GM10266 (cell line): ENCODE measurements around the gene SPATA3.

ENCODE experiments used
- DNase-seq: peaks from one replicate; pipeline ENCODE4 v3.0.0; 2012; ENCODE audit errors: extremely low spot score
- TF ChIP-seq, protein P1 (sequence below): IDR thresholded peaks from 2 replicates; pipeline ENCODE4 v1.5.1; 2012; ENCODE audit warnings: mild to moderate bottlenecking, low read depth; ENCODE audit not compliant: control insufficient read depth, insufficient read depth; ENCODE audit errors: missing control alignments

SPATA3 gene

DNA sequence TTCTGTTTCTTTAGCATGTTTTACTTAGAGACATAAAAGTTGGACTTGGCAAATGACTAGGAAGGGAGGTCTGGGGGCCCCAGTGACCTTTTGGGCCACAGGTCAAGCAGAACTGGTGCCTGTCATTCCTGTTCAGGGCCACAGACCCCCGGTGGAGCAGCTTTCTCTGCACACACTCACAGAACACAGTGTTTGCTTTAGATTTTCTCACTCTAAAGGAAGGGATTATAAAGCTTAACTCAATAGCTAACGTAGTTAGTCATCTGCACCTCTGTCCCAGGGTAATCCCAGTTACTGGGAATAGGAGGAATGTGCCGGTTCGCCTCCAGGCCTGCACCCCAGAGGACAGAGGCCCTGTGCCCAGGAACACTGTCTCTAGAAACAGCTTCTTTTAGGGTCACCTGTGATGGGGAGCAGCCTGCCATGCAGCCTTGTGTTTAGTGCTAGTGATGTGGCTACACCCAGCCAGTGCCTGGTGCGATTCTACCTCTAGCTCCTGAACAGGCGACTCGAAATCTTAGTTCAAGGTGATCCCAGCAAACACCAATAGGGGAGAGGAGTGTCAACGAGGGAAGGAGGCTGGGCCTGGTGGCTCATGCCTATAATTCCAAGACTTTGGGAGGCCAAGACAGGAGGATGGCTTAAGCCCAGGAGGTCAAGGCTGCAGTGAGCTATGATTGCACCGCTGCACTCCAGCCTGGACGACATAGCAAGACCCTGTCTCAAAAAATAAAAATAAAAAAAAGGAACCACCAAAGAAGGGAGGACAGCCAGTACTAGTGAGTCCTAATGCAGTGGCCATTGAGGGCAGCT is 11.6 kb downstream of the SPATA3 start:
- DNase-seq: no peak
- TF ChIP-seq, protein P1, sequence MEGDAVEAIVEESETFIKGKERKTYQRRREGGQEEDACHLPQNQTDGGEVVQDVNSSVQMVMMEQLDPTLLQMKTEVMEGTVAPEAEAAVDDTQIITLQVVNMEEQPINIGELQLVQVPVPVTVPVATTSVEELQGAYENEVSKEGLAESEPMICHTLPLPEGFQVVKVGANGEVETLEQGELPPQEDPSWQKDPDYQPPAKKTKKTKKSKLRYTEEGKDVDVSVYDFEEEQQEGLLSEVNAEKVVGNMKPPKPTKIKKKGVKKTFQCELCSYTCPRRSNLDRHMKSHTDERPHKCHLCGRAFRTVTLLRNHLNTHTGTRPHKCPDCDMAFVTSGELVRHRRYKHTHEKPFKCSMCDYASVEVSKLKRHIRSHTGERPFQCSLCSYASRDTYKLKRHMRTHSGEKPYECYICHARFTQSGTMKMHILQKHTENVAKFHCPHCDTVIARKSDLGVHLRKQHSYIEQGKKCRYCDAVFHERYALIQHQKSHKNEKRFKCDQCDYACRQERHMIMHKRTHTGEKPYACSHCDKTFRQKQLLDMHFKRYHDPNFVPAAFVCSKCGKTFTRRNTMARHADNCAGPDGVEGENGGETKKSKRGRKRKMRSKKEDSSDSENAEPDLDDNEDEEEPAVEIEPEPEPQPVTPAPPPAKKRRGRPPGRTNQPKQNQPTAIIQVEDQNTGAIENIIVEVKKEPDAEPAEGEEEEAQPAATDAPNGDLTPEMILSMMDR: no peak

DNA sequence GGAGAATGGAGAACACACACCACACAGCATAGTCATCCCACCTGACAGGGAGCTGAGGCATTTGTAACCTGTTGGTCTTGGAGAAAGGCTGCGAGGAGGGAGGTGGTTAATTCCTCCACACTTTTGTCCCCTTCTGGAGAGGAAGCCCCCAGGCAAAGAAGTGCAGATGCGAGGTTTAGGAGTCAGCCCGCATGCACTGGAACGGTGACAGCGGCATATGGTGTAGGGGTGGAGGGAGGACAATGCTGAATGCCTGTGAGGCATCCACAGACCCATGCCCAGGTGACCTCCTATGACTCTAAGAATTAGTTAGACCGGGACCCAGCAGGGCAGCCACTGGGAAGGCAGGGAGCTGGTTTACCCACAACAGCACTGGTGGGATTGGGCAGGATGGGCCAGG is 12.2 kb downstream of the SPATA3 start:
- no peak for DNase-seq
- TF ChIP-seq, protein P1: no peak

DNA sequence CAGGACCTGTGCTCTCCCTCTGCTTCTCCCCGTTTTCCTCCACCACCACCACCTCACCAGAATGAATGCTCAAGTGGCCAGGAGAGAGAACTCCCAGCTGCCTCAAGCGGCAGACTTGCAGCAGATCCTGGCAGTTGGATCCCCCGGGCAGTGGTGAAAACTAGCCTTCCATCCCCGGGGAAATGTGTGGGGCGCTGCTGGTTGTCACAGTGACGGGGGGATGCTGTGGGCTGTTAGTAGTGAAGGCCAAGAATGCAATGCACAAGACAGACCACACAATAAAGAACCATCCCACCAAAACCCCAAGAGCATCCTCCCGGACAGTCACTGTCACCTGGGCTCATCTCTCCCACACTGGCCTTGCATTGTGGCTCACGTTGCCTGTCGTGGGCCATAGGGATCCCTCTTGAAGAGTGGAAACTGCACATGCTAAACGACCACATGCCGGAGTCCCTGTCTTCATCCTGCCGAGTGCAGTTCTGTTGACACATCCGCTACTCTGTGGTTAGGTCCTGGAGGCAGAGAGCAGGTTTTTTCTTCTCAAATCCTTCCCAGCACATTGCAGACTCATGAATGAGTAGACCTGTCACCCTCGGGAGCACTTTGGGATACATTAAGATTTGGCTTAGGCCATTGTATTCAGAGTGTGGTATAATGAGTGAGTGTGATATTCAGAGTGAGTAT is 13.5 kb downstream of the SPATA3 start:
- no peak for DNase-seq
- TF ChIP-seq, protein P1: no peak

DNA sequence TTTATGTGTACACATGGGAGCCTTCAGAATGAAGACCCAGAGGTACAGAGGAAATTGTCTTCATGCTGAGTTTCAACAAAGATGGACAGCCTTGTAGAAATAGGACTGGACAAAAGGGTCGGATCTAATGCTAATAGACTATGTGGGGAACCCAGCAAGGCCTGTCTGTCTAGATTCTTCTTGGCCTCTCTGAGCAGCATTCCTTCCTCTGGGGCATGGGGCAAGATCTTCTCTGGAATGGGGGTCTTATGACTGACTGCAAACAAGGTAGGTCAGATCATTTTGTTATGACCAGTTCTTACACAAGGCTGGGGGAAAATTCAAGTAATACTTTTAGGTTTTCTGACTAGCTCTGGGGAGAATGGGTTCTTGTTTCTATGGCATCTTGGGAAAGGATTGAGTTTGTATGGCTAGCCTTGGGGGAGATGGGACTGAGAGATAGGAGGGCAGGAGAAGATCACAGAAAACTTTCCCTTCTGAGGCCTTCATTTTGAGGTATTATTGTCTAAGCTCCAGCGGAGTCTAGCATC is 14.3 kb downstream of the SPATA3 start:
- no peak for DNase-seq
- TF ChIP-seq, protein P1: no peak

DNA sequence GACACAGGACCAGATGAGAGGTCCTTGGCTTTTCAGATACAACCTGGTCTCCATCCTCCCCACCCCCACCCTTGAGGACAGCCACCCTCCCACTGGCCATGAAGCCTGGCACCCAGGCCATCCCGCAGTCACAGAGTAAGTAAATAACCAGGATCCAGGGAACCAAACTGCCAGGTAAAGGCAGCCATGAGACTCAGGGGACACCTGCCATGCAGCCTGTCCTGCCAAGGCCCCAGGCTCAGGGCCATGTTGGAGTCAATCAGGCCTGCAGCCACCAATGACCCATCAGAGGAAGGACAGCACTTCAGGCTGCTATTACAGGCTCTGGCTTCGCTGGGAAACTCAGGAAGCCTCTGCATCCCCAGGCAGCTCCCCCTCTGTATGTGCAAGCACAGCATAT is 15.6 kb downstream of the SPATA3 start:
- TF ChIP-seq, protein P1: no peak
- DNase-seq: no peak

DNA sequence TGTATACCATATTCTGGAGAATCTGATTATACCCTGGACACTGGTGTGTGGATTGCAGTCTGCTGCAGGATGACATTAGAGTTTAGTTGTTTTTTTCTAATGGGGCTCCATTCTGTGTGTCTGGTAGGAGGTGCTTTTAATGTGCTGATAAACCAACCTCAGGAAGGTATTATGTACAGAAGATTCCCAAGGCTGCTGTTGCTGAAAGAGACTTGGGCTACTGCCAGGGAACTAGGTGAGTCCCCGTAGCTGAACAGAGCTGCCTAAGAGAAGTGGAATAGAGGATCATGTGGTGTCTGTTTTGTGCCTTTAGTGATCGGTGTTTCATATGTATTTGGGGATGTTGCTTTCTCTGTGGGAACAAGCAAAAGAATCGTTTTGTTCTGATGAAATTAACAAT is 16.5 kb downstream of the SPATA3 start:
- DNase-seq: no peak
- TF ChIP-seq, protein P1: no peak

DNA sequence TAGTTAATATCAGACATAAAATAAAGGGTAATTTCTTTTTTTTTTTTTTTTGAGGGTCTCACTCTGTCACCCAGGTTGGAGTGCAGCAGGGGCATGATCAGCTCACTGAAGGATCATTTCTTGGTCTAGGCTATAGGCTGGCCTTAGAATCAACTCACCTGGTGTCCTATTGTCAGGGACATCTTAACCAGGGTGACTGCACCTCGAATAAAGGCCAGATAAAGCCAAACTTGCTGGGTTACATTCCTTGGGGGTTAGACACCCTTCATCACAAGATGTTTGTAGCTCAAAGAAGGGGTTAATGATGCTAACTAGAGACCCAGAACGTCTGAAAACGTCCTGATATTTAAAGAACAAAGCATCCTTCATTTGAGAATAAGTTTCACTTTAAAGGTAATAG is 17.9 kb downstream of the SPATA3 start:
- TF ChIP-seq, protein P1: no peak
- no peak for DNase-seq
